GM18520 (cell line): ENCODE results near the gene KRTAP10-1.
"Not testable (repeated sequence)": the region's sequence is repeated elsewhere in the genome, so short reads cannot be mapped to it uniquely, and the experiment has no call there.

Source experiments
- ATAC-seq: cut with Tn5 transposase; IDR thresholded peaks from one replicate; pipeline ENCODE4 v1.9.1; 2021; ENCODE audit not compliant: unreplicated experiment

Gene KRTAP10-1

GRCh38 chr21:44503006-44503889 is 36.7 kb downstream of the KRTAP10-1 start:
- not testable (repeated sequence) for ATAC-seq

GRCh38 chr21:44502171-44502958 is 37.6 kb downstream of the KRTAP10-1 start:
- no peak for ATAC-seq

- ATAC-seq: no peak
Measured at GRCh38 chr21:44500111-44500510, 39.9 kb downstream of the KRTAP10-1 start.

GRCh38 chr21:44499631-44500030 is 40.4 kb downstream of the KRTAP10-1 start:
- no peak for ATAC-seq

GRCh38 chr21:44499211-44499560 is 40.8 kb downstream of the KRTAP10-1 start:
- ATAC-seq: no peak

- ATAC-seq: no peak
Measured at GRCh38 chr21:44498280-44499210, 41.5 kb downstream of the KRTAP10-1 start.

GRCh38 chr21:44497703-44498126 is 42.3 kb downstream of the KRTAP10-1 start:
- ATAC-seq: no peak

GRCh38 chr21:44496564-44497550 is 43.1 kb downstream of the KRTAP10-1 start:
- no peak for ATAC-seq

GRCh38 chr21:44495611-44496563 is 44.1 kb downstream of the KRTAP10-1 start:
- ATAC-seq: no peak

- no peak for ATAC-seq
Measured at GRCh38 chr21:44494956-44495355, 45.0 kb downstream of the KRTAP10-1 start.

GRCh38 chr21:44494418-44494817 is 45.6 kb downstream of the KRTAP10-1 start:
- ATAC-seq: no peak

GRCh38 chr21:44492567-44493385 is 47.2 kb downstream of the KRTAP10-1 start:
- no peak for ATAC-seq

GRCh38 chr21:44490816-44491215 is 49.2 kb downstream of the KRTAP10-1 start:
- no peak for ATAC-seq

GRCh38 chr21:44490405-44490804 is 49.6 kb downstream of the KRTAP10-1 start:
- ATAC-seq: no peak

- no peak for ATAC-seq
Measured at GRCh38 chr21:44489962-44490361, 50.0 kb downstream of the KRTAP10-1 start.
